Midbrain (tissue), 1 donor: ENCODE results near the gene SLC25A44.

ENCODE experiments used
- DNase-seq: peaks from one replicate; lab custom pipeline; 2025; lab: John Stamatoyannopoulos, UW

The SLC25A44 gene

GRCh38 chr1:156193488-156194299 lies at the start of gene SLC25A44:
Gene SLC25A44 (plus strand): TSS chr1:156194104. CDS start chr1:156199848, 5,744 bp downstream.
- DNase-seq: peak; percentile 99

- no peak for DNase-seq
These were observed 49.2 kb upstream of the SLC25A44 start for GRCh38 chr1:156144742-156145141.

- DNase-seq: no peak
These were observed 48.3 kb upstream of the SLC25A44 start for GRCh38 chr1:156145650-156146019.

GRCh38 chr1:156146020-156146768 lies 47.7 kb upstream of the SLC25A44 start:
- DNase-seq: peak; percentile 59

GRCh38 chr1:156146769-156147405 lies 47.0 kb upstream of the SLC25A44 start:
- DNase-seq: peak; percentile 52

- DNase-seq: no peak
These were observed 45.7 kb upstream of the SLC25A44 start for GRCh38 chr1:156148216-156148615.

- DNase-seq: no peak
These were observed 44.3 kb upstream of the SLC25A44 start for GRCh38 chr1:156149374-156150332.

GRCh38 chr1:156150333-156151011 lies 43.4 kb upstream of the SLC25A44 start:
- no peak for DNase-seq

GRCh38 chr1:156151093-156151688 lies 42.7 kb upstream of the SLC25A44 start:
- no peak for DNase-seq

GRCh38 chr1:156152628-156153027 lies 41.3 kb upstream of the SLC25A44 start:
- DNase-seq: no peak

GRCh38 chr1:156153362-156153761 lies 40.5 kb upstream of the SLC25A44 start, which contains the start of gene SEMA4A:
Gene SEMA4A (plus strand): TSS chr1:156153585. CDS start chr1:156154579, 994 bp downstream.
- DNase-seq: no peak

GRCh38 chr1:156154317-156154749 lies 39.6 kb upstream of the SLC25A44 start:
- DNase-seq: no peak

- no peak for DNase-seq
These were observed 38.0 kb upstream of the SLC25A44 start for GRCh38 chr1:156155756-156156510.

GRCh38 chr1:156157506-156157905 lies 36.4 kb upstream of the SLC25A44 start:
- DNase-seq: no peak

- DNase-seq: no peak
These were observed 35.9 kb upstream of the SLC25A44 start for GRCh38 chr1:156157966-156158365.

- DNase-seq: no peak
These were observed 33.7 kb upstream of the SLC25A44 start for GRCh38 chr1:156160000-156160742.

- DNase-seq: peak; percentile 65
These were observed 33.1 kb upstream of the SLC25A44 start for GRCh38 chr1:156160743-156161171.

GRCh38 chr1:156162430-156163037 lies 31.4 kb upstream of the SLC25A44 start:
- no peak for DNase-seq
